Measurements from ENCODE around the gene RNF212B. TPM values are rescaled to one million over a fixed set of nuclear protein-coding genes. Genes with fewer than 3 reads are reported as not detected.
"Not testable (repeated sequence)": the region's sequence is repeated elsewhere in the genome, so short reads cannot be mapped to it uniquely, and the experiment has no call there.

RNF212B gene
- total RNA-seq, 4 donors from 2014 or later = not detected

GRCh38 chr14:23217032-23218020 lies 20.4 kb upstream of the RNF212B start:
- no peak for DNase-seq
- Histone ChIP-seq H3K27ac (no peak overlapping the region), H3K9me3 (peaks cover 0 to 6% (median 0%) of the 10 kb centered on the region in 3 donors), H3K27me3 (peaks cover 0 to 4% (median 0%) of the 10 kb centered on the region in 4 donors), H3K4me1 (no peaks in the 10 kb centered on the region), H3K4me3 (no peak overlapping the region), H3K36me3 (no peaks in the 10 kb centered on the region)
- TF ChIP-seq CTCF (IDR thresholded peaks at IDR 0.05) = no peak
- no peak for TF ChIP-seq POLR2A (IDR thresholded peaks at IDR 0.05)
- intact Hi-C loops (cut with DNase I) = no loop called here
- WGBS, 2 donors = 67 to 70% methylated on average over 3 to 4 of the region's 6 CpGs

DNA sequence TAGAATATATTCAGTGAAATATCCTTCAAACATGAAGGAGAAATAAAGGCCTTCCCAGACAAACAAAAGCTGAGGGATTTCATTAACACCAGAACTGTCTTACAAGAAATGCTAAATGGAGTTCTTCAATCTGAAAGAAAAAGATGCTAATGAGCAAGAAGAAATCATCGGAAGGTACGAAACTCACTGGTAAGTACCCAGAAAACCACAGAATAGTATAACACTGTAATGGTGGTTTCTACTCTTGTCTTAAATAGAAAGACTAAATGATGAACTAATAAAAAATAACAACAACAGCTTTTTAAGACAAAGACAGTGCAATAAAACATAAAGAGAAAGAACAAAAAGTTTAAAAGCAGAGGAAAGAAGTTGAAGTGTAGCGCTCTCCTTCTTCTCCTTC lies 18.7 kb upstream of the RNF212B start:
- H3K4me3 ChIP-seq = no peak overlapping the region
- peaks cover 0 to 4% (median 0%) of the 10 kb centered on the region in 4 donors for H3K27me3 ChIP-seq
- TF ChIP-seq CTCF (IDR thresholded peaks at IDR 0.05) (no peak), POLR2A (IDR thresholded peaks at IDR 0.05) (no peak)
- no peaks in the 10 kb centered on the region for H3K36me3 ChIP-seq
- H3K27ac ChIP-seq = no peak overlapping the region
- intact Hi-C loops (cut with DNase I) = no loop called here
- H3K4me1 ChIP-seq = no peaks in the 10 kb centered on the region
- WGBS, 2 donors = 75 to 83% methylated on average over 3 of the region's 3 CpGs
- no peak for DNase-seq
- peaks cover 0 to 6% (median 0%) of the 10 kb centered on the region in 3 donors for H3K9me3 ChIP-seq

DNA sequence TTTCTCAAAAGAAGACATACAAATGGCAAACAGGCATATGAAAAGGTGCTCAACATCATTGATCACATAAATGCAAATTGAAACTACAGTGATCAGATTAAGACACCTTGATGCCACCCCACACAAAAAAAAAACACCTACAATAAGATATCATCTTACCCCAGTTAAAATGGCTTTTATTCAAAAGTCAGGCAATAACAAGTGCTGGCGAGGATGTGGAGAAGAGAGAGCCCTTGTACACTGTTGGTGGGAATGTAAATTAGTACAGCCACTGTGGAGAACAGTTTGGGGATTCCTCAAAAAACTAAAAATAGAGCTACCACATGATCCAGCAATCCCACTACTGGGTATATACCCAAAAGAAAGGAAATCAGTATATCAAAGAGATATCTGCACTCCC lies 12.8 kb upstream of the RNF212B start:
- H3K4me1 ChIP-seq; H3K27ac ChIP-seq; H3K27me3 ChIP-seq; DNase-seq; H3K36me3 ChIP-seq; H3K4me3 ChIP-seq; intact Hi-C loops (cut with DNase I); H3K9me3 ChIP-seq: not testable (repeated sequence)
- WGBS, 2 donors = 80 to 89% methylated on average over 1 of the region's 1 CpG

DNA sequence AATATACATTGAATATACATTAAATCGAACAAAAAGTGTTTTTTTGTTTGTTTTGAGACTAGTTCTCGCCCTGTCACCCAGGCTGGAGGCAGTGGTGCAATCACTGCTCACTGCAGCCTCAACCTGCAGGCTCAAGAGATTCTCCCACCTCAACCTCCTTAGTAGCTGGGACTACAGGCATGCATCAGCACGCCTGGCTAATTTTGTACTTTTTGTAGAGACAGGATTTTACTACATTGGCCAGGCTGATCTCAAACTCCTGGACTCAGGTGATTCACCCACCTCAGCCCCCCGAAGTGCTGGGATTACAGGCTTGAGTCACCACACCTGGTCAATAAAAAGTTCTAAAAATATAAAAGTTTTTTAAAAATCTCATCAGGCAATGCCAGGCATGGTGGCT lies 10.2 kb upstream of the RNF212B start:
- H3K36me3 ChIP-seq = no peaks in the 10 kb centered on the region
- no peak for DNase-seq
- H3K27me3 ChIP-seq = no peaks in the 10 kb centered on the region
- 37 to 46% methylated on average over 4 of the region's 4 CpGs for WGBS, 2 donors
- TF ChIP-seq POLR2A (IDR thresholded peaks at IDR 0.05) (no peak), CTCF (IDR thresholded peaks at IDR 0.05) (no peak)
- intact Hi-C loops (cut with DNase I) = no loop called here
- no peaks in the 10 kb centered on the region for H3K9me3 ChIP-seq
- H3K4me1 ChIP-seq = no peaks in the 10 kb centered on the region
- H3K4me3 ChIP-seq = no peak overlapping the region
- H3K27ac ChIP-seq = no peak overlapping the region

DNA sequence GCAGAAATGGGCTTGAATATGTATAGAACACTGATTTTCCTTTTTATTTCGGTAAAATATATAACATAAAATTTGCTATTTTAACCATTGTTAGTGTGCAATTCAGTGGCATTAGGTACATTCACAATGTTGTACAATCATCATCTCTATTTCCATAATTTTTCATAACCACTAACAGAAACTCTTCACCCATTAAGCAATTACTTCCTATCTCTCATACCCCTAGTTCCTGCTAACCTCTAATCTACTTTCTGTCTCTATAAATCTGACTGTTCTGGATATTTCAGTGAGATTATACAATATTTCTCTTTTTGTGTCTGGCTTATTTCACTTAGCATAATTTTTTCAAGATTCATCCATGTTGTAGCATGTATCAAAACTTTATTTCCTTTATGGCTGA lies 8.9 kb upstream of the RNF212B start:
- no peak for DNase-seq
- TF ChIP-seq POLR2A (IDR thresholded peaks at IDR 0.05) (no peak), CTCF (IDR thresholded peaks at IDR 0.05) (no peak)
- H3K27ac ChIP-seq = no peak overlapping the region
- whole genome bisulfite sequencing, 2 donors = 74 to 80% methylated on average over 1 of the region's 1 CpG
- H3K27me3 ChIP-seq = no peaks in the 10 kb centered on the region
- H3K9me3 ChIP-seq = no peaks in the 10 kb centered on the region
- intact Hi-C loops (cut with DNase I) = no loop called here
- H3K4me1 ChIP-seq = no peaks in the 10 kb centered on the region
- H3K4me3 ChIP-seq = no peak overlapping the region
- H3K36me3 ChIP-seq = no peaks in the 10 kb centered on the region

DNA sequence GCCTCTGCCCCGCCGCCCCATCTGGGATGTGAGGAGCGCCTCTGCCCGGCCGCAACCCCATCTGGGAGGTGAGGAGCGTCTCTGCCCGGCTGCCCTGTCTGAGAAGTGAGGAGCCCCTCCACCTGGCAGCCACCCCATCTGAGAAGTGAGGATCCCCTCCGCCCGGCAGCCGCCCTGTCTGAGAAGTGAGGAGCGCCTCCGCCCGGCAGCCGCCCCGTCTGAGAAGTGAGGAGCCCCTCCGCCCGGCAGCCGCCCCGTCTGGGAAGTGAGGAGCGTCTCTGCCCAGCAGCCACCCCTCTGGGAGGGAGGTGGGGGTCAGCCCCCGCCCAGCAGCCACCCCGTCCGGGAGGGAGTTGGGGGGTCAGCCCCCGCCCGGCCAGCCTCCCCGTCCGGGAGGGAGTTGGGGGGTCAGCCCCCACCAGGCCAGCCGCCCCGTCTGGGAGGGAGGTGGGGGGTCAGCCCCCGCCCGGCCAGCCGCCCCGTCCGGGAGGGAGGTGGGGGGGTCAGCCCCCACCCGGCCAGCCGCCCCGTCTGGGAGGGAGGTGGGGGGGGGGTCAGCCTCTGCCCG lies 5.4 kb upstream of the RNF212B start:
- H3K36me3 ChIP-seq; H3K27me3 ChIP-seq; H3K4me3 ChIP-seq; H3K27ac ChIP-seq; H3K4me1 ChIP-seq; H3K9me3 ChIP-seq; DNase-seq; intact Hi-C loops (cut with DNase I): not testable (repeated sequence)
- no CpG with 5 or more reads among the region's 38 CpGs for WGBS, 2 donors
